Liver (tissue), 9 donors: ENCODE results near the gene SREBF1. TPM values are rescaled to one million over a fixed set of nuclear protein-coding genes. Genes with fewer than 3 reads are reported as not detected.

ENCODE experiments used
- DNase-seq: peaks from one replicate; pipeline ENCODE4 v3.0.0-alpha.2; 2017; ENCODE audit warnings: low spot score
- H3K27ac ChIP-seq, 2 donors: one replicate each; pipeline ENCODE4 v1.7.0; 2013; ENCODE audit warnings: inconsistent platforms in 2 of 2, low read length in 2 of 2, control low read depth in 1 of 2, low read depth in 1 of 2, mild to moderate bottlenecking in 1 of 2
- H3K27me3 ChIP-seq, 4 donors: one replicate each; pipeline versions ENCODE4 v1.6.1 to v1.7.0; 2013; ENCODE audit warnings: low read length in 3 of 4, inconsistent platforms in 1 of 4, mild to moderate bottlenecking in 1 of 4, moderate library complexity in 1 of 4; ENCODE audit not compliant: control insufficient read depth in 4 of 4, insufficient read depth in 4 of 4
- H3K36me3 ChIP-seq, 4 donors: one replicate each; pipeline versions ENCODE4 v1.6.1 to v1.7.0; 2013; ENCODE audit warnings: low read length in 3 of 4, mild to moderate bottlenecking in 3 of 4, low read depth in 1 of 4, moderate library complexity in 1 of 4; ENCODE audit not compliant: control insufficient read depth in 4 of 4, insufficient read depth in 3 of 4
- H3K4me1 ChIP-seq, 4 donors: one replicate each; pipeline versions ENCODE4 v1.6.1 to v1.7.0; 2013; ENCODE audit warnings: low read length in 3 of 4, mild to moderate bottlenecking in 3 of 4, moderate library complexity in 1 of 4; ENCODE audit not compliant: control insufficient read depth in 4 of 4, insufficient read depth in 4 of 4
- H3K4me3 ChIP-seq, 3 donors: one replicate each; pipeline versions ENCODE4 v1.6.1 to v1.7.0; 2013; ENCODE audit warnings: low read length in 3 of 3, control low read depth in 1 of 3, low read depth in 1 of 3, mild to moderate bottlenecking in 1 of 3
- H3K9ac ChIP-seq, 2 donors: one replicate each; pipeline ENCODE4 v1.7.0; 2013; ENCODE audit warnings: low read length in 2 of 2, mild to moderate bottlenecking in 2 of 2, moderate library complexity in 2 of 2, control low read depth in 1 of 2, low read depth in 1 of 2
- H3K9me3 ChIP-seq, 4 donors: one replicate each; pipeline versions ENCODE4 v1.6.1 to v1.7.0; 2013; ENCODE audit warnings: low read length in 3 of 4; ENCODE audit not compliant: control insufficient read depth in 4 of 4
- EGR1 ChIP-seq, 2 donors: IDR thresholded peaks; 2 replicates each; pipeline ENCODE4 v1.6.1; 2016 to 2018; ENCODE audit warnings: antibody characterized with exemption in 2 of 2, low read depth in 2 of 2
- HNF4A ChIP-seq, 2 donors: conservative IDR thresholded peaks; 2 replicates each; pipeline ENCODE4 v1.6.1; 2016; ENCODE audit warnings: antibody characterized with exemption in 2 of 2, mild to moderate bottlenecking in 2 of 2
- HNF4G ChIP-seq: IDR thresholded peaks from 2 replicates; pipeline ENCODE4 v1.6.1; 2016; ENCODE audit warnings: antibody characterized with exemption
- JUND ChIP-seq, 2 donors: IDR thresholded peaks; 2 replicates each; pipeline ENCODE4 v1.6.1; 2016; ENCODE audit warnings: antibody characterized with exemption in 2 of 2
- MAX ChIP-seq: IDR thresholded peaks from 2 replicates; pipeline ENCODE4 v1.6.1; 2016; ENCODE audit warnings: antibody characterized with exemption
- NR2F2 ChIP-seq: IDR thresholded peaks from 2 replicates; pipeline ENCODE4 v1.6.1; 2016; ENCODE audit warnings: antibody characterized with exemption
- RXRA ChIP-seq, 2 donors: IDR thresholded peaks; 2 replicates each; pipeline ENCODE4 v1.6.1; 2017 to 2018; ENCODE audit warnings: antibody characterized with exemption in 2 of 2, mild to moderate bottlenecking in 1 of 2
- SP1 ChIP-seq: IDR thresholded peaks from 2 replicates; pipeline ENCODE4 v1.6.1; 2018; ENCODE audit warnings: antibody characterized with exemption, mild to moderate bottlenecking
- TAF1 ChIP-seq: conservative IDR thresholded peaks from 2 replicates; pipeline ENCODE4 v1.6.1; 2016; ENCODE audit warnings: antibody characterized with exemption, mild to moderate bottlenecking
- ZBTB33 ChIP-seq: IDR thresholded peaks from 2 replicates; pipeline ENCODE4 v1.6.1; 2016; ENCODE audit warnings: antibody characterized with exemption
- WGBS: extraction: QIAGEN DNeasy Blood & Tissue Kit; methylation state at CpG from one replicate; pipeline ENCODE4 v1.1.7; 2013; 5-methylcytosine and 5-hydroxymethylcytosine counted together
- polyA plus RNA-seq, 2 donors: library from polyadenylated mRNA; stranded (reverse) in 1 of 2; unstranded in 1 of 2; fragments of 200-250 nt in 1 of 2; fragments of >200 nt in 1 of 2; fragmentation: Nextera tagmentation in 1 of 2; extraction: Ambion mirVana in 1 of 2; gene quantifications; one replicate each; pipeline versions ENCODE4 v1.2.1 to v1.2.3, GENCODE V29; 2013 to 2015
- total RNA-seq, 2 donors: library from RNA; depleted of rRNA; stranded (reverse); fragments of >200 nt; gene quantifications; one replicate each; pipeline ENCODE4 v1.2.3, GENCODE V29; 2014
- donor health status: healthy.
- donor health status: healthy.
- donor health status: healthy.
- donor health status: healthy.
- donor health status: healthy.

SREBF1 gene
- total and polyA plus RNA-seq, 4 donors, result 66.8 to 133 (median 101) TPM

- Histone ChIP-seq H3K4me1 (peaks cover 27 to 94% (median 59%) of the 10 kb centered on the region in 4 donors), H3K27ac (peak overlapping the region in 1 of 2 donors; percentile 42), H3K4me3 (no peak overlapping the region), H3K36me3 (peaks cover 10 to 35% (median 26%) of the 10 kb centered on the region in 4 donors), H3K27me3 (no peaks in the 10 kb centered on the region), H3K9me3 (no peaks in the 10 kb centered on the region), H3K9ac (no peak overlapping the region)
- no peak for DNase-seq
- WGBS, result 85% methylated on average over 17 of the region's 17 CpGs
- no peak for TF ChIP-seq SP1
Measured at GRCh38 chr17:17815436-17816200, 21.2 kb downstream of the SREBF1 start.

DNA sequence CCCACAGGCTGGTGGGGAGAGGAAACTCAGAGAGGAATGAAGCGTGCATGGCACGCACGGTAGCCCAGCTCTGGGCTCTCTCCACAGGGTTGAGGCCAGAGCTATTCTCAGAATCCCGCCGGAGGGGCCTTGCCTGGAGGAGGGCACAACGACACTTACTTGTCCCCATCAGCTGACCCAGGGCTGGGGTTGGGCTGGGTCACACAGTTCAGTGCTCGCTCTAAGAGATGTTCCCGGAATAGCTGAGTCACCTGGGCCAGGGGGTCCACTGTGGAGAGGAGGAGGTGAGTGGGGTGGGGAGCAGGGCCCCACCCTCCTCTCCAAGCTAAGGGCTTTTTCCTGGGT lies 21.8 kb downstream of the SREBF1 start:
- H3K27ac ChIP-seq, result peak overlapping the region in 1 of 2 donors; percentile 1
- WGBS, result 66% methylated on average over 8 of the region's 8 CpGs

DNA sequence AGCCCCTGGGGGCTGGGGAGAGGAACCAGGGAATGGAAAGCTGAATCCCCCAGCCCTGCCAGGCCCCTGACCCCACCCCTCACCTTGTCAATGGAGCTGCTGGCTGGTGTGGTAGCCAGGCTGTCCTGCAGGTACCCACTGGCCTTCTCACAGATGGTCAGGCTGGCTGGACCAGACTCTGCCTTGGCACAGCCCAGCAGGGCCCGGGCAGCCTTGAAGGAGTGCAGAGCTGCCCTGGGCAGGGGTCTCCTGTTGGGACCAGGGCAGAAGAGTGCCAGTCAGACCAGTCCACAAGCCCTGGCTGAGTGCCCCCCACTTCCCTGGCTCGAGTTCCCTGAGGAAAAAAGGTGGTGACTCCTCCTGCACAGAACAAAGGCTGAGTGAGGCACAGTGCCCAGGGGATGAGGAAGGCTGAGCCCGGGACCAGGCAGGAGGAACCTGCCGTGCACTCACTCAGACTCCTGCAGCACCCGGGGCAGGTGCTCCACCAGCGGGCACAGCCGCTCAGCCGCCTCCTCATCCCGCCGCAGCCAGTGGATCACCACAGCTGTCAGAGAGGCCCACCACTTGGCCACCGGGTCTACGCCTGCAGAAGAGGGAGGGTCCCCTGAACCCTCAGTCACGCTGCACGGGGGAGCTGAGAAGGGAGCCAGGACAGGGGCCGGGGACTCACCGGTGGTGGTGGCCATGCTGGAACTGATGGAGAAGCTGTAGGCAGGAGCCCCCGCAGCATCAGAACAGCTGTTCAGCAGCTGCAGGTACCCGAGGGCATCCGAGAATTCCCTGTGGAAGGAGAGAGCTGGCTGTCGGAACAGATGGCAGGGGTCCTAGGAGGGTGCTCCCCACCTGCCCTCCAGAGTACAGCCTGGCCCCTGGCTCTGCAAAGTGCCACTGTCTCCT lies 22.4 kb downstream of the SREBF1 start:
- 85% methylated on average over 20 of the region's 20 CpGs for WGBS
- peak overlapping the region in 1 of 2 donors; percentile 16 for H3K27ac ChIP-seq
- no peak overlapping the region for H3K4me3 ChIP-seq
- H3K9ac ChIP-seq, result no peak overlapping the region
- no peaks in the 10 kb centered on the region for H3K9me3 ChIP-seq
- H3K36me3 ChIP-seq, result peaks cover 10 to 35% (median 26%) of the 10 kb centered on the region in 4 donors
- peaks cover 22 to 89% (median 54%) of the 10 kb centered on the region in 4 donors for H3K4me1 ChIP-seq
- no peaks in the 10 kb centered on the region for H3K27me3 ChIP-seq
- DNase-seq, result no peak
- TF ChIP-seq MAX (no peak), HNF4A (conservative IDR thresholded peaks at IDR 0.05) (no peak), HNF4G (no peak), JUND (IDR thresholded peaks at IDR 0.05) (no peak)

More for the DNA sequence above, 21.8 kb downstream of the SREBF1 start:
- Histone ChIP-seq H3K9me3 (no peaks in the 10 kb centered on the region), H3K4me1 (peaks cover 26 to 94% (median 58%) of the 10 kb centered on the region in 4 donors), H3K36me3 (peaks cover 10 to 35% (median 26%) of the 10 kb centered on the region in 4 donors), H3K27me3 (no peaks in the 10 kb centered on the region), H3K9ac (no peak overlapping the region), H3K4me3 (no peak overlapping the region)
- DNase-seq, result no peak
- TF ChIP-seq JUND (IDR thresholded peaks at IDR 0.05) (no peak), RXRA (IDR thresholded peaks at IDR 0.05) (peak in 1 of 2 donors; percentile 19), ZBTB33 (no peak), TAF1 (no peak), EGR1 (IDR thresholded peaks at IDR 0.05; ENCODE audit: low read depth in 2 of 2) (no peak), MAX (no peak), NR2F2 (no peak), SP1 (no peak)
